Mesendoderm (in vitro differentiated cells): ENCODE data around the gene NFATC1.

Experiments
- DNase-seq: peaks from one replicate; pipeline ENCODE4 v3.0.0; 2013
- H2AK5ac ChIP-seq: 2 replicates; pipeline ENCODE4 v1.6.1; 2013; ENCODE audit warnings: low read length, inconsistent platforms
- H2BK120ac ChIP-seq: 2 replicates; pipeline ENCODE4 v1.6.1; 2013; ENCODE audit warnings: low read depth, mild to moderate bottlenecking, low read length, moderate library complexity, mixed read lengths
- H2BK15ac ChIP-seq: replicated peaks from 2 replicates; pipeline ENCODE4 v1.6.1; 2013; ENCODE audit warnings: low read depth, mild to moderate bottlenecking, moderate library complexity
- H2BK5ac ChIP-seq: 2 replicates; pipeline ENCODE4 v1.6.1; 2013; ENCODE audit warnings: low read length, inconsistent platforms
- H3K18ac ChIP-seq: 2 replicates; pipeline ENCODE4 v1.6.1; 2013; ENCODE audit warnings: mild to moderate bottlenecking, low read length, mixed read lengths
- H3K23ac ChIP-seq: one replicate; pipeline ENCODE4 v1.6.1; 2013; ENCODE audit warnings: low read length
- H3K27ac ChIP-seq: 2 replicates; pipeline ENCODE4 v1.5.1; 2013; ENCODE audit warnings: low read depth, mild to moderate bottlenecking, inconsistent platforms, low read length, moderate library complexity
- H3K27me3 ChIP-seq: 2 replicates; pipeline ENCODE4 v1.6.1; 2013; ENCODE audit warnings: low read length, control low read depth, mild to moderate bottlenecking, inconsistent platforms; ENCODE audit not compliant: insufficient read depth, poor library complexity
- H3K36me3 ChIP-seq: 2 replicates; pipeline ENCODE4 v1.6.1; 2013; ENCODE audit warnings: low read length, inconsistent platforms; ENCODE audit not compliant: control insufficient read depth, insufficient read depth
- H3K4ac ChIP-seq: one replicate; pipeline ENCODE4 v1.6.1; 2013; ENCODE audit warnings: low read depth, mild to moderate bottlenecking, low read length, moderate library complexity
- H3K4me1 ChIP-seq: 2 replicates; pipeline ENCODE4 v1.6.1; 2013; ENCODE audit warnings: low read depth, low read length, inconsistent platforms; ENCODE audit not compliant: control insufficient read depth
- H3K4me2 ChIP-seq: 2 replicates; pipeline ENCODE4 v1.6.1; 2013; ENCODE audit warnings: low read length
- H3K4me3 ChIP-seq: 2 replicates; pipeline ENCODE4 v1.5.1; 2013; ENCODE audit warnings: mild to moderate bottlenecking, low read length
- H3K56ac ChIP-seq: one replicate; pipeline ENCODE4 v1.6.1; 2013; ENCODE audit warnings: low read length
- H3K79me1 ChIP-seq: 2 replicates; pipeline ENCODE4 v1.6.1; 2013; ENCODE audit warnings: low read length, inconsistent platforms
- H3K79me2 ChIP-seq: 2 replicates; pipeline ENCODE4 v1.6.1; 2013; ENCODE audit warnings: mild to moderate bottlenecking, low read length; ENCODE audit not compliant: control insufficient read depth, insufficient read depth
- H3K9ac ChIP-seq: 2 replicates; pipeline ENCODE4 v1.6.1; 2013; ENCODE audit warnings: low read length, inconsistent platforms
- H4K5ac ChIP-seq: one replicate; pipeline ENCODE4 v1.6.1; 2013; ENCODE audit warnings: low read length
- H4K8ac ChIP-seq: one replicate; pipeline ENCODE4 v1.6.1; 2013; ENCODE audit warnings: low read depth, mild to moderate bottlenecking, control low read depth, low read length, moderate library complexity
- WGBS: extraction: QIAGEN DNeasy Blood & Tissue Kit; methylation state at CpG from one replicate; pipeline ENCODE4 v1.1.7; 2013; ENCODE audit warnings: low lambda C conversion rate, missing lambda C conversion rate; ENCODE audit not compliant: insufficient coverage; ENCODE audit errors: extremely low coverage; 5-methylcytosine and 5-hydroxymethylcytosine counted together

NFATC1 gene

GRCh38 chr18:79355433-79356335, 40.0 kb upstream of the NFATC1 start:
- no peak overlapping the region for H3K56ac ChIP-seq
- no peak overlapping the region for H3K9ac ChIP-seq
- DNase-seq = no peak
- no peak overlapping the region for H3K4me2 ChIP-seq
- H2BK5ac ChIP-seq = no peak overlapping the region
- H3K4me1 ChIP-seq = no peaks in the 10 kb centered on the region
- no peak overlapping the region for H3K23ac ChIP-seq
- H2AK5ac ChIP-seq = no peak overlapping the region
- H3K27me3 ChIP-seq = no peaks in the 10 kb centered on the region
- H3K27ac ChIP-seq = no peak overlapping the region
- H3K4me3 ChIP-seq = no peak overlapping the region
- no peaks in the 10 kb centered on the region for H3K79me2 ChIP-seq
- no peak overlapping the region for H2BK120ac ChIP-seq
- no CpG with 5 or more reads among the region's 26 CpGs for WGBS
- no peak overlapping the region for H3K18ac ChIP-seq
- no peak overlapping the region for H2BK15ac ChIP-seq
- H4K8ac ChIP-seq = no peak overlapping the region
- H3K79me1 ChIP-seq = no peaks in the 10 kb centered on the region
- no peak overlapping the region for H3K4ac ChIP-seq
- no peaks in the 10 kb centered on the region for H3K36me3 ChIP-seq
- no peak overlapping the region for H4K5ac ChIP-seq

- Histone ChIP-seq H2BK5ac (no peak overlapping the region), H2BK120ac (no peak overlapping the region), H3K18ac (no peak overlapping the region), H3K36me3 (no peaks in the 10 kb centered on the region), H3K27ac (no peak overlapping the region), H2AK5ac (no peak overlapping the region), H2BK15ac (no peak overlapping the region), H3K4ac (no peak overlapping the region), H3K4me1 (no peaks in the 10 kb centered on the region), H3K79me2 (no peaks in the 10 kb centered on the region), H3K27me3 (no peaks in the 10 kb centered on the region), H3K4me2 (no peak overlapping the region), H3K9ac (no peak overlapping the region), H3K79me1 (no peaks in the 10 kb centered on the region), H3K4me3 (no peak overlapping the region), H3K56ac (no peak overlapping the region), H4K8ac (no peak overlapping the region), H3K23ac (no peak overlapping the region), H4K5ac (no peak overlapping the region)
- WGBS = no CpG with 5 or more reads among the region's 5 CpGs
- DNase-seq = no peak
These were observed 39.3 kb upstream of the NFATC1 start for GRCh38 chr18:79356435-79356834.

- Histone ChIP-seq H2BK15ac (no peak overlapping the region), H3K79me1 (no peaks in the 10 kb centered on the region), H4K5ac (no peak overlapping the region), H3K4ac (no peak overlapping the region), H3K27ac (no peak overlapping the region), H3K56ac (no peak overlapping the region), H3K27me3 (no peaks in the 10 kb centered on the region), H3K4me1 (no peaks in the 10 kb centered on the region), H3K4me2 (no peak overlapping the region), H3K4me3 (no peak overlapping the region), H3K9ac (no peak overlapping the region), H2BK5ac (no peak overlapping the region), H3K79me2 (no peaks in the 10 kb centered on the region), H3K18ac (no peak overlapping the region), H3K36me3 (no peaks in the 10 kb centered on the region), H3K23ac (no peak overlapping the region), H4K8ac (no peak overlapping the region), H2BK120ac (no peak overlapping the region), H2AK5ac (no peak overlapping the region)
- no CpG with 5 or more reads among the region's 12 CpGs for WGBS
- no peak for DNase-seq
These were observed 34.8 kb upstream of the NFATC1 start for GRCh38 chr18:79360933-79361332.

- Histone ChIP-seq H3K56ac (no peak overlapping the region), H4K5ac (no peak overlapping the region), H4K8ac (no peak overlapping the region), H2BK120ac (no peak overlapping the region), H3K36me3 (no peaks in the 10 kb centered on the region), H3K4ac (no peak overlapping the region), H3K4me3 (no peak overlapping the region), H2BK5ac (no peak overlapping the region), H3K18ac (no peak overlapping the region), H3K79me1 (no peaks in the 10 kb centered on the region), H3K4me2 (no peak overlapping the region), H2BK15ac (no peak overlapping the region), H3K9ac (no peak overlapping the region), H3K23ac (no peak overlapping the region), H3K4me1 (no peaks in the 10 kb centered on the region), H2AK5ac (no peak overlapping the region), H3K79me2 (no peaks in the 10 kb centered on the region), H3K27ac (no peak overlapping the region), H3K27me3 (no peaks in the 10 kb centered on the region)
- WGBS = no CpG with 5 or more reads among the region's 20 CpGs
- DNase-seq = no peak
These were observed 33.8 kb upstream of the NFATC1 start for GRCh38 chr18:79361766-79362522.

- Histone ChIP-seq H3K9ac (no peak overlapping the region), H2BK120ac (no peak overlapping the region), H3K36me3 (no peaks in the 10 kb centered on the region), H2AK5ac (no peak overlapping the region), H3K79me2 (no peaks in the 10 kb centered on the region), H3K56ac (no peak overlapping the region), H3K79me1 (no peaks in the 10 kb centered on the region), H2BK15ac (no peak overlapping the region), H4K5ac (no peak overlapping the region), H3K4me1 (no peaks in the 10 kb centered on the region), H3K4me2 (no peak overlapping the region), H3K4ac (no peak overlapping the region), H3K4me3 (no peak overlapping the region), H2BK5ac (no peak overlapping the region), H3K18ac (no peak overlapping the region), H4K8ac (no peak overlapping the region), H3K27me3 (no peaks in the 10 kb centered on the region), H3K23ac (no peak overlapping the region), H3K27ac (no peak overlapping the region)
- DNase-seq = no peak
- WGBS = no CpG with 5 or more reads among the region's 13 CpGs
These were observed 30.0 kb upstream of the NFATC1 start for GRCh38 chr18:79365701-79366100.
